Fibroblast of lung (primary cell): ENCODE results near the gene SNX30. TPM values are rescaled to one million over a fixed set of nuclear protein-coding genes. Genes with fewer than 3 reads are reported as not detected.

ENCODE experiments used
- DNase-seq, 2 donors: peaks; one replicate each; pipeline versions ENCODE4 v3.0.0 to v3.0.0-alpha.2; 2010; ENCODE audit warnings: low read depth in 2 of 2
- H2AFZ ChIP-seq: 2 replicates; pipeline ENCODE4 v1.5.1; 2012; ENCODE audit warnings: low read length, control low read depth, inconsistent platforms
- H3K27ac ChIP-seq: 2 replicates; pipeline ENCODE4 v1.5.1; 2011; ENCODE audit warnings: low read length, control low read depth; ENCODE audit not compliant: insufficient read depth
- H3K27me3 ChIP-seq: 2 replicates; pipeline ENCODE4 v1.5.1; 2011; ENCODE audit warnings: mild to moderate bottlenecking, low read length; ENCODE audit not compliant: control insufficient read depth, insufficient read depth
- H3K36me3 ChIP-seq: 2 replicates; pipeline ENCODE4 v1.5.1; 2011; ENCODE audit warnings: low read length; ENCODE audit not compliant: control insufficient read depth, insufficient read depth
- H3K4me1 ChIP-seq: 2 replicates; pipeline ENCODE4 v1.5.1; 2011; ENCODE audit warnings: low read length; ENCODE audit not compliant: control insufficient read depth, insufficient read depth; ENCODE audit errors: extremely low read depth
- H3K4me2 ChIP-seq: 2 replicates; pipeline ENCODE4 v1.5.1; 2011; ENCODE audit warnings: low read length, control low read depth; ENCODE audit not compliant: insufficient read depth; ENCODE audit errors: extremely low read depth
- H3K4me3 ChIP-seq, 4 experiments: fragments of 200-600 bp in 1 of 4; sonication (generic) in 1 of 4; replicated peaks in 1 of 4; 2 replicates each; pipeline ENCODE4 v1.5.1; 2011 to 2016; ENCODE audit warnings: low read length in 4 of 4, low read depth in 3 of 4, mild to moderate bottlenecking in 3 of 4, control low read depth in 2 of 4, inconsistent platforms in 1 of 4, mixed read lengths in 1 of 4; ENCODE audit not compliant: insufficient read depth in 1 of 4; ENCODE audit errors: control extremely low read depth in 1 of 4
- H3K79me2 ChIP-seq: 2 replicates; pipeline ENCODE4 v1.5.1; 2012; ENCODE audit warnings: mild to moderate bottlenecking, low read length, inconsistent platforms; ENCODE audit not compliant: control insufficient read depth, insufficient read depth
- H3K9ac ChIP-seq: 2 replicates; pipeline ENCODE4 v1.5.1; 2011; ENCODE audit warnings: mild to moderate bottlenecking, low read length, control low read depth; ENCODE audit not compliant: insufficient read depth
- H3K9me3 ChIP-seq: 2 replicates; pipeline ENCODE4 v1.5.1; 2012; ENCODE audit warnings: low read depth, low read length; ENCODE audit not compliant: control insufficient read depth, insufficient read depth
- H4K20me1 ChIP-seq: 2 replicates; pipeline ENCODE4 v1.5.1; 2011; ENCODE audit warnings: low read length; ENCODE audit not compliant: control insufficient read depth, insufficient read depth; ENCODE audit errors: extremely low read depth
- EZH2 ChIP-seq: IDR thresholded peaks from 2 replicates; pipeline ENCODE4 v1.5.1; 2012; ENCODE audit warnings: low read length, control low read depth, mild to moderate bottlenecking; ENCODE audit errors: missing control alignments
- polyA plus RNA-seq, 2 donors: library from polyadenylated mRNA; depleted of rRNA in 1 of 2; stranded (reverse) in 1 of 2; unstranded in 1 of 2; fragments of >200 nt; gene quantifications; 2 replicates each; pipeline ENCODE4 v1.2.1, GENCODE V29; 2011 to 2012; ENCODE audit warnings: missing spikeins in 1 of 2
- total RNA-seq: library from RNA; depleted of rRNA; stranded (reverse); fragments of >200 nt; gene quantifications from 2 replicates; pipeline ENCODE4 v1.2.1, GENCODE V29; 2014
- TF ChIP-seq, protein P1 (sequence below), 2 donors: IDR thresholded peaks in 1 of 2; conservative IDR thresholded peaks in 1 of 2; 1 replicate in 1 of 2; 2 replicates in 1 of 2; pipeline ENCODE4 v1.5.1; 2011 to 2012; ENCODE audit warnings: low read length in 2 of 2, control low read depth in 1 of 2, inconsistent platforms in 1 of 2, low read depth in 1 of 2, mild to moderate bottlenecking in 1 of 2

SNX30 gene
- total and polyA plus RNA-seq, 2 donors (not counting 1 experiment from before 2014, with no cell fraction given) = 7.9 to 20.6 TPM

DNA sequence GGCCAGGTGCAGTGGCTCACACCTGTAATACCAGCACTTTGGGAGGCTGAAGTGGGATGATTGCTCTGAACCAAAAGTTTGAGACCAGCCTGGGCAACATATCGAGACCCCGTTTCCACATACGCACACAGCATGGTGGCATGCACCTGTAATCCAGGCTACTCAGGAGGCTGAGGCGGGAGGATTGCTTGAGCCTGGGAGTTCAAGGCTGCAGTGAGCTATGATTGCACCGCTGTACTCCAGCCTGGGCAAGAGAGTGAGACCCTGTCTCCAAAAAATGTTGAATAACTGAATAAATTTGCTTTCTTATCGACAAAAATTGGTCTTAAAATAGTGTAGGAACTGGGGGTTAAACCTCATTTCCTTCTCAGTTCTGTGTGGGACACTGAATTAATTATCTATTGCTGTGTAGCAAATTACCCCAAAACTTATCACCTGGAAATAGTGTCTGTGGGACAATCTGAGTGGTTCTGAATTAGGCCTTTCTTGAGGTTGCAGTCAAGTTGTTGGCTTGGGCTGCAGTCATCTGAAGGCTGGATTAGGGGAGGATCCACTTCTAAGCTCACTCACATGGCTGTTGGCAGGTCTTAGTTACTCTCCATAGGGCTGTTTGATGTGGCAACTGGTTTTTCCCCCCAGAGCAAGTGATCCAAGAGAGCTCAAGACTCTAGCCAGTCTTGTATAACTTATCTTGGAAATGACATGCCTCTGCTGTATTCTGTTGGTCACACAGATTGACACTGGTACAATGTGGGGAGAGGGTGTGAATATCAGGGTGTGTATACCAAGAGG is 2.0 kb downstream of the SNX30 start:
- no peak overlapping the region for H3K27ac ChIP-seq
- no peak for DNase-seq

DNA sequence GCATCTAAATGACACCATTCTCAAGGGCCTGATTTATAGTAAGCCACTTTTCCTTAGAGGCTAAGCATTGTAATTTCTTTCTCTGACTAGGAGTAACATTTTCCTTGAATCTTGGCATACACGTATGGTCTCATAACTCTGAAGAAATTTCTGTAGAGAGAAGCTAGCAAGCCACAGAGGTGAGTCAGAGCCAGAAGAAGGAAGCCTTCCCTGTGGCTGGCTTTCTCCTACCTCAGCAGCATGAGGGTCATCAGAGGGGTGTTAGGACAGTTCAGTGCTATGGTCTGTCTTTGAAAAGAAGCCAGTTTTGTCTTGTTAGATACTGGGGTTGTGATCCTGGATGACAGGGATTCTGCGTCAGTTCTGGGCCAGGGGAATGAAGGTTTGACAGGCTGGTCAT is 3.2 kb downstream of the SNX30 start:
- peak; percentile 71 to 95 for DNase-seq
- TF ChIP-seq EZH2 = no peak
- TF ChIP-seq, protein P1, sequence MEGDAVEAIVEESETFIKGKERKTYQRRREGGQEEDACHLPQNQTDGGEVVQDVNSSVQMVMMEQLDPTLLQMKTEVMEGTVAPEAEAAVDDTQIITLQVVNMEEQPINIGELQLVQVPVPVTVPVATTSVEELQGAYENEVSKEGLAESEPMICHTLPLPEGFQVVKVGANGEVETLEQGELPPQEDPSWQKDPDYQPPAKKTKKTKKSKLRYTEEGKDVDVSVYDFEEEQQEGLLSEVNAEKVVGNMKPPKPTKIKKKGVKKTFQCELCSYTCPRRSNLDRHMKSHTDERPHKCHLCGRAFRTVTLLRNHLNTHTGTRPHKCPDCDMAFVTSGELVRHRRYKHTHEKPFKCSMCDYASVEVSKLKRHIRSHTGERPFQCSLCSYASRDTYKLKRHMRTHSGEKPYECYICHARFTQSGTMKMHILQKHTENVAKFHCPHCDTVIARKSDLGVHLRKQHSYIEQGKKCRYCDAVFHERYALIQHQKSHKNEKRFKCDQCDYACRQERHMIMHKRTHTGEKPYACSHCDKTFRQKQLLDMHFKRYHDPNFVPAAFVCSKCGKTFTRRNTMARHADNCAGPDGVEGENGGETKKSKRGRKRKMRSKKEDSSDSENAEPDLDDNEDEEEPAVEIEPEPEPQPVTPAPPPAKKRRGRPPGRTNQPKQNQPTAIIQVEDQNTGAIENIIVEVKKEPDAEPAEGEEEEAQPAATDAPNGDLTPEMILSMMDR (conservative IDR thresholded peaks at IDR 0.05 in 1 of 2, IDR thresholded peaks at IDR 0.05 in 1 of 2; ENCODE audit: low read depth in 1 of 2, low read length in 2 of 2) = no peak
- Histone ChIP-seq H3K27ac (peak overlapping the region; percentile 47), H3K4me1 (peaks cover 31% of the 10 kb centered on the region), H3K4me3 (no peak overlapping the region), H4K20me1 (no peaks in the 10 kb centered on the region), H3K79me2 (peaks cover 12% of the 10 kb centered on the region), H3K9ac (no peak overlapping the region), H3K4me2 (peak overlapping the region; percentile 44), H2AFZ (no peak overlapping the region), H3K27me3 (no peaks in the 10 kb centered on the region), H3K36me3 (no peaks in the 10 kb centered on the region), H3K9me3 (no peaks in the 10 kb centered on the region)

More for the DNA sequence above, 2.0 kb downstream of the SNX30 start:
- Histone ChIP-seq H4K20me1 (no peaks in the 10 kb centered on the region), H3K4me3 (peak overlapping the region in 1 of 4 experiments; percentile 91), H3K9ac (no peak overlapping the region), H3K27me3 (no peaks in the 10 kb centered on the region), H3K79me2 (peaks cover 12% of the 10 kb centered on the region), H3K36me3 (no peaks in the 10 kb centered on the region), H3K4me1 (peaks cover 31% of the 10 kb centered on the region), H2AFZ (no peak overlapping the region), H3K9me3 (no peaks in the 10 kb centered on the region), H3K4me2 (peak overlapping the region; percentile 88)
- TF ChIP-seq, protein P1 (conservative IDR thresholded peaks at IDR 0.05 in 1 of 2, IDR thresholded peaks at IDR 0.05 in 1 of 2; ENCODE audit: low read depth in 1 of 2, low read length in 2 of 2) = no peak
- no peak for TF ChIP-seq EZH2

DNA sequence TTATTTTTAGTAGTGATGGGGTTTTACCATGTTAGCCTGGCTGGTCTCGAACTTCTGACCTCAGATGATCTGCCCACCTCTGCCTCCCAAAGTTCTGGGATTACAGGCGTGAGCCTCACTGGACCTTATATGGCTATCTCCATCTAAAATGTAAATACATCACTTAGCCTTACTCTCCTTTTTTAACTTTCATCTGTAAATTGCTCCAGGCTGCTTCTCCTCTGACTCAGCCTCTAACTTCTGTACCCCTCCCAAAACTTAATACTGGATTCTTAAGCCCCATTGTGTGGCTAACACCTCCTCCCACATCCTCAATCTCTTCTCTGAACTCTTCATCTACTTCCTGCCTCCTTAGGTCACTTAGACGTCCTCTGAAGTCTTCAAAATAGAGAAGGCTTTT is 4.0 kb downstream of the SNX30 start:
- Histone ChIP-seq H3K79me2 (peaks cover 12% of the 10 kb centered on the region), H3K27ac (no peak overlapping the region), H3K27me3 (no peaks in the 10 kb centered on the region), H3K4me2 (no peak overlapping the region), H4K20me1 (no peaks in the 10 kb centered on the region), H3K9ac (no peak overlapping the region), H2AFZ (no peak overlapping the region), H3K4me3 (no peak overlapping the region), H3K4me1 (peaks cover 31% of the 10 kb centered on the region), H3K9me3 (no peaks in the 10 kb centered on the region), H3K36me3 (no peaks in the 10 kb centered on the region)
- DNase-seq = peak; percentile 42 to 86
- TF ChIP-seq EZH2 = no peak
- TF ChIP-seq, protein P1 (conservative IDR thresholded peaks at IDR 0.05 in 1 of 2, IDR thresholded peaks at IDR 0.05 in 1 of 2; ENCODE audit: low read depth in 1 of 2, low read length in 2 of 2) = no peak
